Measurements from ENCODE around the gene DYNLT3.

Gene DYNLT3

DNA sequence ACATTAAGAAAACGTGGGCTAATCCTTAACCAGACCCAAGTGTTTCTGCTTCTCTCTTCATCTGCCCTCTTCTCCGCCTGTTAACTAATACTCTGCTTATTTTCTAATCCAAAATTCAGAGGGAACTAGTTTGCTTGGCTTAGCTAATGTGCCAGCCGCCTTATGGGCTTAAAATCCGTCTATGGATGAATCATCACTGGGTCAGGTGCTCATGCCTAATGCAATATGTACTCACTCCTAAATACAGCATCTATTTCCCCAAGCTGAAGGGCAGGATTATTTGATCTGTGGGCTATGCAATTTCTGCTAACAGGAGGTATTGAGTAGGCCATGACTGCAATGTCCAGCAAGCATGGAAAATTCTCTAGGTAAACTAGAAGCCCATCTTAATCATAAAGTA, 12.4 kb downstream of the DYNLT3 start:
- Histone ChIP-seq H3K36me3 (ENCODE audit: control insufficient read depth, insufficient read depth, low read length) (no peaks in the 10 kb centered on the region), H3K9ac (ENCODE audit: low read depth, low read length) (no peak overlapping the region), H3K9me3 (ENCODE audit: control insufficient read depth, insufficient read depth, low read length) (no peaks in the 10 kb centered on the region), H3K4me1 (ENCODE audit: control insufficient read depth, insufficient read depth, low read length) (no peaks in the 10 kb centered on the region), H3K4me3 (ENCODE audit: low read depth, low read length) (no peak overlapping the region), H3K27me3 (ENCODE audit: control insufficient read depth, insufficient read depth, low read length) (no peaks in the 10 kb centered on the region)

GRCh38 chrX:37830371-37830770, 17.0 kb downstream of the DYNLT3 start:
- Histone ChIP-seq H3K36me3 (ENCODE audit: control insufficient read depth, insufficient read depth, low read length) (no peaks in the 10 kb centered on the region), H3K4me3 (ENCODE audit: low read depth, low read length) (no peak overlapping the region), H3K9ac (ENCODE audit: low read depth, low read length) (no peak overlapping the region), H3K9me3 (ENCODE audit: control insufficient read depth, insufficient read depth, low read length) (no peaks in the 10 kb centered on the region), H3K27me3 (ENCODE audit: control insufficient read depth, insufficient read depth, low read length) (no peaks in the 10 kb centered on the region), H3K4me1 (ENCODE audit: control insufficient read depth, insufficient read depth, low read length) (no peaks in the 10 kb centered on the region)

DNA sequence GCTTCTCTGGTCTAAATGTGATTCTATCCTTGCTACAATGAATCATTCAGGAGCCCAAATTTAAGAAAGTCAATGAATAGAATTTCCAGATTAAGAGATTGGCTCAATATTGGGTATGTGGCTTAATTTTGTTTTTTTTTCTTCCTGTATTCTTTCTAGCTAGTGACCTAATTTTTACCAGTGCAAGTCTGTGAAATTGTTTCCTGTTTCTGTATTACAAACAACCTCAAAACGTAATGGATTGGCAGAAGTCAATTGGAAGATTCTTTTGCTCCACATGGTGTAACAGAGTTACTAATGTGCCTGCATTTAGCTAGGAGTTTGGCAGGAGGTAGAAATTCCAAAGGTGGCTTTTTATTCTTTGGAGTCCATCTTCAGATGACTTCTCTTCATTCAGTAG, 17.6 kb downstream of the DYNLT3 start:
- Histone ChIP-seq H3K27me3 (ENCODE audit: control insufficient read depth, insufficient read depth, low read length) (no peaks in the 10 kb centered on the region), H3K4me1 (ENCODE audit: control insufficient read depth, insufficient read depth, low read length) (no peaks in the 10 kb centered on the region), H3K9ac (ENCODE audit: low read depth, low read length) (no peak overlapping the region), H3K36me3 (ENCODE audit: control insufficient read depth, insufficient read depth, low read length) (no peaks in the 10 kb centered on the region), H3K4me3 (ENCODE audit: low read depth, low read length) (no peak overlapping the region), H3K9me3 (ENCODE audit: control insufficient read depth, insufficient read depth, low read length) (no peaks in the 10 kb centered on the region)

- Histone ChIP-seq H3K4me1 (ENCODE audit: control insufficient read depth, insufficient read depth, low read length) (no peaks in the 10 kb centered on the region), H3K27me3 (ENCODE audit: control insufficient read depth, insufficient read depth, low read length) (no peaks in the 10 kb centered on the region), H3K9ac (ENCODE audit: low read depth, low read length) (no peak overlapping the region), H3K4me3 (ENCODE audit: low read depth, low read length) (no peak overlapping the region), H3K9me3 (ENCODE audit: control insufficient read depth, insufficient read depth, low read length) (no peaks in the 10 kb centered on the region), H3K36me3 (ENCODE audit: control insufficient read depth, insufficient read depth, low read length) (no peaks in the 10 kb centered on the region)
Measured at GRCh38 chrX:37825215-37825842, 22.0 kb downstream of the DYNLT3 start.

- Histone ChIP-seq H3K4me3 (ENCODE audit: low read depth, low read length) (no peak overlapping the region), H3K9me3 (ENCODE audit: control insufficient read depth, insufficient read depth, low read length) (no peaks in the 10 kb centered on the region), H3K36me3 (ENCODE audit: control insufficient read depth, insufficient read depth, low read length) (no peaks in the 10 kb centered on the region), H3K4me1 (ENCODE audit: control insufficient read depth, insufficient read depth, low read length) (no peaks in the 10 kb centered on the region), H3K9ac (ENCODE audit: low read depth, low read length) (no peak overlapping the region), H3K27me3 (ENCODE audit: control insufficient read depth, insufficient read depth, low read length) (no peaks in the 10 kb centered on the region)
Measured at GRCh38 chrX:37824491-37825214, 22.7 kb downstream of the DYNLT3 start.

- H3K27me3 ChIP-seq (ENCODE audit: control insufficient read depth, insufficient read depth, low read length), result no peaks in the 10 kb centered on the region
- no peaks in the 10 kb centered on the region for H3K4me1 ChIP-seq (ENCODE audit: control insufficient read depth, insufficient read depth, low read length)
- no peak overlapping the region for H3K4me3 ChIP-seq (ENCODE audit: low read depth, low read length)
Measured at GRCh38 chrX:37820646-37821045, 26.7 kb downstream of the DYNLT3 start.

DNA sequence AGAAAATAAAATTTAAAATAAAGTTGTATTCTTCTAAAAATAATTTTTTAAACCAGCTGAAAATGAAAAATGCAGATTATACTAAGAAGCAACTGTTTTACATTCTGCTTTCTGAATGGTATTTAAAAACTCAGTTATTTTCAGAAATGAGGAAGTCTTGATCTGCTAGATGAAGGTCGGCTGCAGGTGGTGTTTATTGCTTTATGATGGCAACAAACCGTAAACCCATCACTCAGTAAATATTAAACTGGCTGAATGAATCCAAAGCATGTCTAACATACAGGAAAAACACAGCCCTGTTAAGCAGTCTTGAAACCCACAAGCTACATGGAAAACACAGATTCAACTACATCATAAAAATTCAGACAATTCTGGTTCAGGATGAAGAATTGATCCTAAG, 29.3 kb downstream of the DYNLT3 start:
- Histone ChIP-seq H3K4me3 (ENCODE audit: low read depth, low read length) (no peak overlapping the region), H3K4me1 (ENCODE audit: control insufficient read depth, insufficient read depth, low read length) (no peaks in the 10 kb centered on the region), H3K9ac (ENCODE audit: low read depth, low read length) (no peak overlapping the region)

More at GRCh38 chrX:37820646-37821045, 26.7 kb downstream of the DYNLT3 start:
- H3K9ac ChIP-seq (ENCODE audit: low read depth, low read length), result no peak overlapping the region
- H3K9me3 ChIP-seq (ENCODE audit: control insufficient read depth, insufficient read depth, low read length), result no peaks in the 10 kb centered on the region
- no peaks in the 10 kb centered on the region for H3K36me3 ChIP-seq (ENCODE audit: control insufficient read depth, insufficient read depth, low read length)

GRCh38 chrX:37817579-37817978, 29.8 kb downstream of the DYNLT3 start:
- Histone ChIP-seq H3K4me1 (ENCODE audit: control insufficient read depth, insufficient read depth, low read length) (no peaks in the 10 kb centered on the region), H3K9me3 (ENCODE audit: control insufficient read depth, insufficient read depth, low read length) (no peaks in the 10 kb centered on the region), H3K9ac (ENCODE audit: low read depth, low read length) (no peak overlapping the region), H3K36me3 (ENCODE audit: control insufficient read depth, insufficient read depth, low read length) (no peaks in the 10 kb centered on the region), H3K27me3 (ENCODE audit: control insufficient read depth, insufficient read depth, low read length) (no peaks in the 10 kb centered on the region), H3K4me3 (ENCODE audit: low read depth, low read length) (no peak overlapping the region)

More for the DNA sequence above, 29.3 kb downstream of the DYNLT3 start:
- no peaks in the 10 kb centered on the region for H3K36me3 ChIP-seq (ENCODE audit: control insufficient read depth, insufficient read depth, low read length)
- H3K9me3 ChIP-seq (ENCODE audit: control insufficient read depth, insufficient read depth, low read length), result no peaks in the 10 kb centered on the region
- no peaks in the 10 kb centered on the region for H3K27me3 ChIP-seq (ENCODE audit: control insufficient read depth, insufficient read depth, low read length)

DNA sequence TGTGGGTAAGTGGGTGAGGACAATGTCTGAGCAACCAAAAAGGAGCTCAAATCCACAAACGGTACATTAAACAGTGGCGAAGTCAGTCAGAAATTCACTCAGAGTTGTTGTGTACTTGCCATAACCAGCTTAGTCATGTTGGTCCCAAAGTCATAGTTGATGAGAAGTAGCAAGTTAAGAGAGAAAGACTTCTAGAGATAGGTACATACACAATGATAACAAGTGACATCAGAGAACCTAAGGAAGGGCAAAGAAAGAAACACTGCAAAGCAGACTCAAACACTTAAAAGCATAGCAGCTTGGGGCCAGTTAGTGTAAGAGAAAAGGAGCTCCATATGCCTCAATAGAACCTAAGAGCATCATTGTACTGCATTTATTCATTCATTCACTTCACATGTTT, 30.2 kb downstream of the DYNLT3 start:
- Histone ChIP-seq H3K9ac (ENCODE audit: low read depth, low read length) (no peak overlapping the region), H3K4me1 (ENCODE audit: control insufficient read depth, insufficient read depth, low read length) (no peaks in the 10 kb centered on the region), H3K27me3 (ENCODE audit: control insufficient read depth, insufficient read depth, low read length) (no peaks in the 10 kb centered on the region), H3K4me3 (ENCODE audit: low read depth, low read length) (no peak overlapping the region), H3K36me3 (ENCODE audit: control insufficient read depth, insufficient read depth, low read length) (no peaks in the 10 kb centered on the region), H3K9me3 (ENCODE audit: control insufficient read depth, insufficient read depth, low read length) (no peaks in the 10 kb centered on the region)

- H3K4me1 ChIP-seq (ENCODE audit: control insufficient read depth, insufficient read depth, low read length), result no peaks in the 10 kb centered on the region
- no peak overlapping the region for H3K9ac ChIP-seq (ENCODE audit: low read depth, low read length)
- H3K27me3 ChIP-seq (ENCODE audit: control insufficient read depth, insufficient read depth, low read length), result no peaks in the 10 kb centered on the region
- H3K36me3 ChIP-seq (ENCODE audit: control insufficient read depth, insufficient read depth, low read length), result no peaks in the 10 kb centered on the region
- no peaks in the 10 kb centered on the region for H3K9me3 ChIP-seq (ENCODE audit: control insufficient read depth, insufficient read depth, low read length)
- no peak overlapping the region for H3K4me3 ChIP-seq (ENCODE audit: low read depth, low read length)
Measured at GRCh38 chrX:37816766-37817165, 30.6 kb downstream of the DYNLT3 start.

GRCh38 chrX:37815366-37815765, 32.0 kb downstream of the DYNLT3 start:
- no peaks in the 10 kb centered on the region for H3K4me1 ChIP-seq (ENCODE audit: control insufficient read depth, insufficient read depth, low read length)
- no peaks in the 10 kb centered on the region for H3K36me3 ChIP-seq (ENCODE audit: control insufficient read depth, insufficient read depth, low read length)
- H3K4me3 ChIP-seq (ENCODE audit: low read depth, low read length), result no peak overlapping the region
- no peaks in the 10 kb centered on the region for H3K9me3 ChIP-seq (ENCODE audit: control insufficient read depth, insufficient read depth, low read length)
- no peaks in the 10 kb centered on the region for H3K27me3 ChIP-seq (ENCODE audit: control insufficient read depth, insufficient read depth, low read length)
- no peak overlapping the region for H3K9ac ChIP-seq (ENCODE audit: low read depth, low read length)

- no peaks in the 10 kb centered on the region for H3K36me3 ChIP-seq (ENCODE audit: control insufficient read depth, insufficient read depth, low read length)
Measured at GRCh38 chrX:37813570-37813969, 33.8 kb downstream of the DYNLT3 start.

More at GRCh38 chrX:37813570-37813969, 33.8 kb downstream of the DYNLT3 start:
- Histone ChIP-seq H3K4me3 (ENCODE audit: low read depth, low read length) (no peak overlapping the region), H3K9me3 (ENCODE audit: control insufficient read depth, insufficient read depth, low read length) (no peaks in the 10 kb centered on the region), H3K4me1 (ENCODE audit: control insufficient read depth, insufficient read depth, low read length) (no peaks in the 10 kb centered on the region), H3K9ac (ENCODE audit: low read depth, low read length) (no peak overlapping the region), H3K27me3 (ENCODE audit: control insufficient read depth, insufficient read depth, low read length) (no peaks in the 10 kb centered on the region)
